Measurements from ENCODE around the gene SLC2A13. TPM values are rescaled to one million over a fixed set of nuclear protein-coding genes. Genes with fewer than 3 reads are reported as not detected.
"Not testable (repeated sequence)": the region's sequence is repeated elsewhere in the genome, so short reads cannot be mapped to it uniquely, and the experiment has no call there.

Gene SLC2A13
- total and polyA plus RNA-seq, 5 donors = 2.8 to 15.5 (median 7.2) TPM

- Histone ChIP-seq H3K9me3 (ENCODE audit: control insufficient read depth, low read length) (no peaks in the 10 kb centered on the region), H3K4me1 (ENCODE audit: control insufficient read depth, insufficient read depth, low read length) (no peaks in the 10 kb centered on the region), H3K27me3 (ENCODE audit: control insufficient read depth, insufficient read depth) (no peaks in the 10 kb centered on the region), H3K27ac (ENCODE audit: low read length) (no peak overlapping the region), H3K4me3 (ENCODE audit: low read length) (no peak overlapping the region)
- ATAC-seq (no peak), DNase-seq (no peak)
- 90% methylated on average over 1 of the region's 1 CpG for WGBS
- intact Hi-C loops (cut with DNase I) = no loop called here
Observed at GRCh38 chr12:39928181-39928899, 177.5 kb downstream of the SLC2A13 start.

- Histone ChIP-seq H3K9me3 (ENCODE audit: control insufficient read depth, low read length) (no peaks in the 10 kb centered on the region), H3K27me3 (ENCODE audit: control insufficient read depth, insufficient read depth) (no peaks in the 10 kb centered on the region), H3K4me1 (ENCODE audit: control insufficient read depth, insufficient read depth, low read length) (no peaks in the 10 kb centered on the region), H3K27ac (ENCODE audit: low read length) (no peak overlapping the region), H3K4me3 (ENCODE audit: low read length) (no peak overlapping the region)
- no peak for DNase-seq
- no peak for ATAC-seq
- intact Hi-C loops (cut with DNase I) = no loop called here
- WGBS = 76% methylated on average over 5 of the region's 5 CpGs
Observed at GRCh38 chr12:39923364-39923763, 182.5 kb downstream of the SLC2A13 start.

- intact Hi-C loops (cut with DNase I); H3K27ac ChIP-seq (ENCODE audit: low read length); DNase-seq; H3K4me1 ChIP-seq (ENCODE audit: control insufficient read depth, insufficient read depth, low read length); H3K27me3 ChIP-seq (ENCODE audit: control insufficient read depth, insufficient read depth); H3K9me3 ChIP-seq (ENCODE audit: control insufficient read depth, low read length); H3K4me3 ChIP-seq (ENCODE audit: low read length): not testable (repeated sequence)
- peak; percentile 21 to 56 for ATAC-seq
Observed at GRCh38 chr12:39922598-39922997, 183.3 kb downstream of the SLC2A13 start.

- no peaks in the 10 kb centered on the region for H3K27me3 ChIP-seq (ENCODE audit: control insufficient read depth, insufficient read depth)
- no peak overlapping the region for H3K27ac ChIP-seq (ENCODE audit: low read length)
- H3K9me3 ChIP-seq (ENCODE audit: control insufficient read depth, low read length) = no peaks in the 10 kb centered on the region
- no peak for DNase-seq
- no peaks in the 10 kb centered on the region for H3K4me1 ChIP-seq (ENCODE audit: control insufficient read depth, insufficient read depth, low read length)
- H3K4me3 ChIP-seq (ENCODE audit: low read length) = no peak overlapping the region
- 95% methylated on average over 4 of the region's 4 CpGs for WGBS
- no peak for ATAC-seq
- intact Hi-C loops (cut with DNase I) = no loop called here
Observed at GRCh38 chr12:39920647-39921046, 185.2 kb downstream of the SLC2A13 start.

- 94% methylated on average over 4 of the region's 4 CpGs for WGBS
- ATAC-seq = no peak
Observed at GRCh38 chr12:39920222-39920621, 185.7 kb downstream of the SLC2A13 start.

GRCh38 chr12:39919790-39920189 is 186.1 kb downstream of the SLC2A13 start:
- ATAC-seq (no peak), DNase-seq (no peak)
- H3K4me1 ChIP-seq (ENCODE audit: control insufficient read depth, insufficient read depth, low read length) = no peaks in the 10 kb centered on the region
- whole genome bisulfite sequencing = 100% methylated on average over 1 of the region's 1 CpG
- no peaks in the 10 kb centered on the region for H3K9me3 ChIP-seq (ENCODE audit: control insufficient read depth, low read length)
- intact Hi-C loops (cut with DNase I) = no loop called here
- H3K27ac ChIP-seq (ENCODE audit: low read length) = no peak overlapping the region
- no peak overlapping the region for H3K4me3 ChIP-seq (ENCODE audit: low read length)
- H3K27me3 ChIP-seq (ENCODE audit: control insufficient read depth, insufficient read depth) = no peaks in the 10 kb centered on the region

More at GRCh38 chr12:39920222-39920621, 185.7 kb downstream of the SLC2A13 start:
- Histone ChIP-seq H3K27ac (ENCODE audit: low read length) (no peak overlapping the region), H3K4me1 (ENCODE audit: control insufficient read depth, insufficient read depth, low read length) (no peaks in the 10 kb centered on the region), H3K4me3 (ENCODE audit: low read length) (no peak overlapping the region), H3K9me3 (ENCODE audit: control insufficient read depth, low read length) (no peaks in the 10 kb centered on the region), H3K27me3 (ENCODE audit: control insufficient read depth, insufficient read depth) (no peaks in the 10 kb centered on the region)
- intact Hi-C loops (cut with DNase I) = no loop called here
- DNase-seq = no peak

- no peaks in the 10 kb centered on the region for H3K27me3 ChIP-seq (ENCODE audit: control insufficient read depth, insufficient read depth)
- H3K4me3 ChIP-seq (ENCODE audit: low read length) = no peak overlapping the region
- H3K9me3 ChIP-seq (ENCODE audit: control insufficient read depth, low read length) = no peaks in the 10 kb centered on the region
- ATAC-seq (no peak), DNase-seq (no peak)
- intact Hi-C loops (cut with DNase I) = no loop called here
- no peak overlapping the region for H3K27ac ChIP-seq (ENCODE audit: low read length)
- no peaks in the 10 kb centered on the region for H3K4me1 ChIP-seq (ENCODE audit: control insufficient read depth, insufficient read depth, low read length)
- WGBS = 78% methylated on average over 3 of the region's 3 CpGs
Observed at GRCh38 chr12:39915249-39915648, 190.6 kb downstream of the SLC2A13 start.

- no peaks in the 10 kb centered on the region for H3K27me3 ChIP-seq (ENCODE audit: control insufficient read depth, insufficient read depth)
- H3K4me3 ChIP-seq (ENCODE audit: low read length) = no peak overlapping the region
- no peaks in the 10 kb centered on the region for H3K4me1 ChIP-seq (ENCODE audit: control insufficient read depth, insufficient read depth, low read length)
- H3K27ac ChIP-seq (ENCODE audit: low read length) = no peak overlapping the region
- 62% methylated on average over 7 of the region's 7 CpGs for WGBS
- DNase-seq (peak in 1 of 3 donors; percentile 61), ATAC-seq (peak in 1 of 2 donors; percentile 45)
- no peaks in the 10 kb centered on the region for H3K9me3 ChIP-seq (ENCODE audit: control insufficient read depth, low read length)
- intact Hi-C loops (cut with DNase I) = no loop called here
Observed at GRCh38 chr12:39912211-39912980, 193.5 kb downstream of the SLC2A13 start.

GRCh38 chr12:39906237-39906636 is 199.6 kb downstream of the SLC2A13 start:
- intact Hi-C loops (cut with DNase I) = no loop called here
- no peak overlapping the region for H3K27ac ChIP-seq (ENCODE audit: low read length)
- no peaks in the 10 kb centered on the region for H3K9me3 ChIP-seq (ENCODE audit: control insufficient read depth, low read length)
- no peak overlapping the region for H3K4me3 ChIP-seq (ENCODE audit: low read length)
- no peak for ATAC-seq
- no peaks in the 10 kb centered on the region for H3K4me1 ChIP-seq (ENCODE audit: control insufficient read depth, insufficient read depth, low read length)
- no peaks in the 10 kb centered on the region for H3K27me3 ChIP-seq (ENCODE audit: control insufficient read depth, insufficient read depth)
- DNase-seq = no peak

GRCh38 chr12:39905152-39905551 is 200.7 kb downstream of the SLC2A13 start:
- H3K9me3 ChIP-seq (ENCODE audit: control insufficient read depth, low read length) = no peaks in the 10 kb centered on the region
- peak; percentile 29 to 76 (median 66) for DNase-seq
- intact Hi-C loops (cut with DNase I) = no loop called here
- H3K4me3 ChIP-seq (ENCODE audit: low read length) = no peak overlapping the region
- H3K27ac ChIP-seq (ENCODE audit: low read length) = no peak overlapping the region
- no peaks in the 10 kb centered on the region for H3K27me3 ChIP-seq (ENCODE audit: control insufficient read depth, insufficient read depth)
- H3K4me1 ChIP-seq (ENCODE audit: control insufficient read depth, insufficient read depth, low read length) = no peaks in the 10 kb centered on the region
- ATAC-seq = peak; percentile 47 to 80
- 39% methylated on average over 1 of the region's 1 CpG for WGBS

GRCh38 chr12:39902821-39903220 is 203.1 kb downstream of the SLC2A13 start:
- no peak for DNase-seq
- Histone ChIP-seq H3K4me3 (ENCODE audit: low read length) (no peak overlapping the region), H3K27ac (ENCODE audit: low read length) (no peak overlapping the region), H3K9me3 (ENCODE audit: control insufficient read depth, low read length) (no peaks in the 10 kb centered on the region), H3K27me3 (ENCODE audit: control insufficient read depth, insufficient read depth) (no peaks in the 10 kb centered on the region), H3K4me1 (ENCODE audit: control insufficient read depth, insufficient read depth, low read length) (no peaks in the 10 kb centered on the region)
- 69% methylated on average over 2 of the region's 2 CpGs for WGBS
- no peak for ATAC-seq
- intact Hi-C loops (cut with DNase I) = no loop called here

All from right cardiac atrium (tissue), 5 donors.